NK-92 (cell line): ENCODE data around the gene DPM2.

Source experiments
- DNase-seq: peaks from one replicate; lab custom pipeline; 2025; ENCODE audit not compliant: unreplicated experiment; lab: John Stamatoyannopoulos, UW

The DPM2 gene

GRCh38 chr9:127958728-127959127, 21.1 kb upstream of the DPM2 start:
- no peak for DNase-seq

- DNase-seq = no peak
These were observed 17.8 kb upstream of the DPM2 start for GRCh38 chr9:127955294-127956015.

GRCh38 chr9:127954831-127955293, 17.2 kb upstream of the DPM2 start:
- DNase-seq = no peak

- DNase-seq = no peak
These were observed 16.3 kb upstream of the DPM2 start for GRCh38 chr9:127953768-127954505.

GRCh38 chr9:127953154-127953553, 15.5 kb upstream of the DPM2 start:
- DNase-seq = no peak

GRCh38 chr9:127950513-127951289, 13.0 kb upstream of the DPM2 start:
- DNase-seq = no peak

GRCh38 chr9:127949827-127950512, 12.3 kb upstream of the DPM2 start:
- DNase-seq = no peak

- no peak for DNase-seq
These were observed 10.4 kb upstream of the DPM2 start for GRCh38 chr9:127947841-127948710.

- DNase-seq = no peak
These were observed 9.1 kb upstream of the DPM2 start for GRCh38 chr9:127946728-127947127.

GRCh38 chr9:127945942-127946341, 8.3 kb upstream of the DPM2 start:
- DNase-seq = no peak

- DNase-seq = no peak
These were observed 7.7 kb upstream of the DPM2 start for GRCh38 chr9:127945338-127945737.

- no peak for DNase-seq
These were observed 7.0 kb upstream of the DPM2 start for GRCh38 chr9:127944586-127945218.

- no peak for DNase-seq
These were observed 6.1 kb upstream of the DPM2 start for GRCh38 chr9:127943731-127944144.

- DNase-seq = no peak
These were observed 5.5 kb upstream of the DPM2 start for GRCh38 chr9:127943011-127943662.

- DNase-seq = no peak
These were observed 4.8 kb upstream of the DPM2 start for GRCh38 chr9:127942216-127943010.

GRCh38 chr9:127941961-127942215, 4.2 kb upstream of the DPM2 start:
- no peak for DNase-seq

- no peak for DNase-seq
These were observed 3.7 kb upstream of the DPM2 start for GRCh38 chr9:127941062-127941960.

- no peak for DNase-seq
These were observed 2.9 kb upstream of the DPM2 start for GRCh38 chr9:127940593-127940992.
